ENCODE results near the gene ARHGEF37.

ARHGEF37 gene

GRCh38 chr5:149578896-149579295, 2.4 kb upstream of the ARHGEF37 start:
- DNase-seq (ENCODE audit: extremely low spot score), result no peak
- CTCF ChIA-PET, result interaction anchor here (0.6 kb wide), 1 partner anchor 197 kb away, joined by 3 read pairs; no protein-coding TSS in a partner anchor
- no peak for TF ChIP-seq L3MBTL2 (conservative IDR thresholded peaks at IDR 0.05)
- no peak for TF ChIP-seq ZNF384 (IDR thresholded peaks at IDR 0.05)
- TF ChIP-seq, protein P1, sequence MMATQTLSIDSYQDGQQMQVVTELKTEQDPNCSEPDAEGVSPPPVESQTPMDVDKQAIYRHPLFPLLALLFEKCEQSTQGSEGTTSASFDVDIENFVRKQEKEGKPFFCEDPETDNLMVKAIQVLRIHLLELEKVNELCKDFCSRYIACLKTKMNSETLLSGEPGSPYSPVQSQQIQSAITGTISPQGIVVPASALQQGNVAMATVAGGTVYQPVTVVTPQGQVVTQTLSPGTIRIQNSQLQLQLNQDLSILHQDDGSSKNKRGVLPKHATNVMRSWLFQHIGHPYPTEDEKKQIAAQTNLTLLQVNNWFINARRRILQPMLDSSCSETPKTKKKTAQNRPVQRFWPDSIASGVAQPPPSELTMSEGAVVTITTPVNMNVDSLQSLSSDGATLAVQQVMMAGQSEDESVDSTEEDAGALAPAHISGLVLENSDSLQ (IDR thresholded peaks at IDR 0.05), result no peak
- no peak for TF ChIP-seq CTBP1 (IDR thresholded peaks at IDR 0.05; ENCODE audit: borderline replicate concordance)
- TF ChIP-seq LEF1 (IDR thresholded peaks at IDR 0.05; ENCODE audit: borderline replicate concordance), result no peak
- TF ChIP-seq ELF4 (IDR thresholded peaks at IDR 0.05), result no peak
- no peak for TF ChIP-seq FOXA1 (IDR thresholded peaks at IDR 0.05)
- no peak for TF ChIP-seq HDGF (IDR thresholded peaks at IDR 0.05; ENCODE audit: borderline replicate concordance)
- TF ChIP-seq TARDBP (IDR thresholded peaks at IDR 0.05), result no peak
- no peak for TF ChIP-seq BHLHE40 (IDR thresholded peaks at IDR 0.05; ENCODE audit: borderline replicate concordance)
- no peak for TF ChIP-seq FOXM1 (IDR thresholded peaks at IDR 0.05; ENCODE audit: borderline replicate concordance)
- no peak for TF ChIP-seq SP1 (IDR thresholded peaks at IDR 0.05)
- TF ChIP-seq NFRKB (IDR thresholded peaks at IDR 0.05), result no peak
- no peak for TF ChIP-seq FOXK2 (IDR thresholded peaks at IDR 0.05)
- POLR2A ChIA-PET, result interaction anchor here (2.8 kb wide), 1 partner anchor 28 kb away, joined by 8 read pairs; the partner anchor contains the start of gene CSNK1A1

GRCh38 chr5:149580808-149581191, 498 bp upstream of the ARHGEF37 start:
- CTCF ChIA-PET, result interaction anchor here (1.1 to 2.0 kb wide), 2 partner anchors 29 to 147 kb away, joined by 3 to 4 read pairs; partner anchors contain the start of gene CSNK1A1
- no peak for DNase-seq (ENCODE audit: extremely low spot score)
- no peak for TF ChIP-seq ZNF384 (IDR thresholded peaks at IDR 0.05)
- TF ChIP-seq BHLHE40 (IDR thresholded peaks at IDR 0.05; ENCODE audit: borderline replicate concordance), result no peak
- no peak for TF ChIP-seq HDGF (IDR thresholded peaks at IDR 0.05; ENCODE audit: borderline replicate concordance)
- POLR2A ChIA-PET, result interaction anchor here (1.2 to 2.8 kb wide), 4 partner anchors 20 to 235 kb away, joined by 3 to 8 read pairs (median 4); partner anchors contain the start of genes CSNK1A1 and PCYOX1L

- ChIA-PET CTCF (interaction anchor here (1.1 to 2.0 kb wide), 5 partner anchors 16 to 214 kb away, joined by 3 to 4 read pairs (median 4); partner anchors contain the start of gene CSNK1A1), POLR2A (interaction anchor here (0.6 to 1.2 kb wide), 5 partner anchors 11 to 236 kb away, joined by 3 to 4 read pairs (median 3); no protein-coding TSS in a partner anchor)
- no peak for DNase-seq (ENCODE audit: extremely low spot score)
- TF ChIP-seq LEF1 (IDR thresholded peaks at IDR 0.05; ENCODE audit: borderline replicate concordance) (no peak), ARNT (IDR thresholded peaks at IDR 0.05) (no peak), ZNF384 (IDR thresholded peaks at IDR 0.05) (no peak), CTBP1 (IDR thresholded peaks at IDR 0.05; ENCODE audit: borderline replicate concordance) (no peak), SUZ12 (IDR thresholded peaks at IDR 0.05) (no peak), SP1 (IDR thresholded peaks at IDR 0.05) (no peak), TARDBP (IDR thresholded peaks at IDR 0.05) (no peak), L3MBTL2 (conservative IDR thresholded peaks at IDR 0.05) (no peak), HDGF (IDR thresholded peaks at IDR 0.05; ENCODE audit: borderline replicate concordance) (no peak), FOXM1 (IDR thresholded peaks at IDR 0.05; ENCODE audit: borderline replicate concordance) (no peak), NFRKB (IDR thresholded peaks at IDR 0.05) (no peak), FOXA1 (IDR thresholded peaks at IDR 0.05) (no peak), BHLHE40 (IDR thresholded peaks at IDR 0.05; ENCODE audit: borderline replicate concordance) (no peak)
Measured at GRCh38 chr5:149581931-149582768, 852 bp downstream of the ARHGEF37 start.

- TF ChIP-seq L3MBTL2 (conservative IDR thresholded peaks at IDR 0.05) (no peak), CTBP1 (IDR thresholded peaks at IDR 0.05; ENCODE audit: borderline replicate concordance) (no peak), SP1 (IDR thresholded peaks at IDR 0.05) (no peak), HDGF (IDR thresholded peaks at IDR 0.05; ENCODE audit: borderline replicate concordance) (no peak), FOXK2 (IDR thresholded peaks at IDR 0.05) (no peak), TARDBP (IDR thresholded peaks at IDR 0.05) (no peak), FOXA1 (IDR thresholded peaks at IDR 0.05) (no peak), ZNF384 (IDR thresholded peaks at IDR 0.05) (no peak), ELF4 (IDR thresholded peaks at IDR 0.05) (no peak), LEF1 (IDR thresholded peaks at IDR 0.05; ENCODE audit: borderline replicate concordance) (no peak), SUZ12 (IDR thresholded peaks at IDR 0.05) (no peak)
- no peak for DNase-seq (ENCODE audit: extremely low spot score)
- ChIA-PET POLR2A (no interaction called here), CTCF (no interaction called here)
Measured at GRCh38 chr5:149583394-149583793, 2.1 kb downstream of the ARHGEF37 start.

- TF ChIP-seq TARDBP (IDR thresholded peaks at IDR 0.05) (no peak), NFRKB (IDR thresholded peaks at IDR 0.05) (no peak), ZNF384 (IDR thresholded peaks at IDR 0.05) (no peak), HDGF (IDR thresholded peaks at IDR 0.05; ENCODE audit: borderline replicate concordance) (no peak), BHLHE40 (IDR thresholded peaks at IDR 0.05; ENCODE audit: borderline replicate concordance) (no peak), FOXM1 (IDR thresholded peaks at IDR 0.05; ENCODE audit: borderline replicate concordance) (no peak), CTBP1 (IDR thresholded peaks at IDR 0.05; ENCODE audit: borderline replicate concordance) (no peak), ELF4 (IDR thresholded peaks at IDR 0.05) (no peak), SP1 (IDR thresholded peaks at IDR 0.05) (no peak), L3MBTL2 (conservative IDR thresholded peaks at IDR 0.05) (no peak), SUZ12 (IDR thresholded peaks at IDR 0.05) (no peak), ARNT (IDR thresholded peaks at IDR 0.05) (no peak), FOXK2 (IDR thresholded peaks at IDR 0.05) (no peak), FOXA1 (IDR thresholded peaks at IDR 0.05) (no peak), LEF1 (IDR thresholded peaks at IDR 0.05; ENCODE audit: borderline replicate concordance) (no peak)
- TF ChIP-seq, protein P1 (IDR thresholded peaks at IDR 0.05), result no peak
- ChIA-PET CTCF (no interaction called here), POLR2A (no interaction called here)
- DNase-seq (ENCODE audit: extremely low spot score), result no peak
Measured at GRCh38 chr5:149584121-149584520, 2.8 kb downstream of the ARHGEF37 start.

GRCh38 chr5:149585910-149586309, 4.6 kb downstream of the ARHGEF37 start:
- ChIA-PET POLR2A (no interaction called here), CTCF (no interaction called here)
- no peak for DNase-seq (ENCODE audit: extremely low spot score)
- TF ChIP-seq FOXM1 (IDR thresholded peaks at IDR 0.05; ENCODE audit: borderline replicate concordance), result no peak
- TF ChIP-seq FOXK2 (IDR thresholded peaks at IDR 0.05), result no peak
- TF ChIP-seq BHLHE40 (IDR thresholded peaks at IDR 0.05; ENCODE audit: borderline replicate concordance), result no peak
- no peak for TF ChIP-seq L3MBTL2 (conservative IDR thresholded peaks at IDR 0.05)
- no peak for TF ChIP-seq ZNF384 (IDR thresholded peaks at IDR 0.05)
- TF ChIP-seq CTBP1 (IDR thresholded peaks at IDR 0.05; ENCODE audit: borderline replicate concordance), result no peak
- no peak for TF ChIP-seq NFRKB (IDR thresholded peaks at IDR 0.05)
- TF ChIP-seq FOXA1 (IDR thresholded peaks at IDR 0.05), result no peak
- TF ChIP-seq HDGF (IDR thresholded peaks at IDR 0.05; ENCODE audit: borderline replicate concordance), result no peak
- no peak for TF ChIP-seq ARNT (IDR thresholded peaks at IDR 0.05)
